ENCODE measurements around the gene ARID5B. TPM values are rescaled to one million over a fixed set of nuclear protein-coding genes. Genes with fewer than 3 reads are reported as not detected.

ARID5B gene
- total and polyA plus RNA-seq, 2 experiments from 2014 or later: 1.3 to 1.6 TPM

DNA sequence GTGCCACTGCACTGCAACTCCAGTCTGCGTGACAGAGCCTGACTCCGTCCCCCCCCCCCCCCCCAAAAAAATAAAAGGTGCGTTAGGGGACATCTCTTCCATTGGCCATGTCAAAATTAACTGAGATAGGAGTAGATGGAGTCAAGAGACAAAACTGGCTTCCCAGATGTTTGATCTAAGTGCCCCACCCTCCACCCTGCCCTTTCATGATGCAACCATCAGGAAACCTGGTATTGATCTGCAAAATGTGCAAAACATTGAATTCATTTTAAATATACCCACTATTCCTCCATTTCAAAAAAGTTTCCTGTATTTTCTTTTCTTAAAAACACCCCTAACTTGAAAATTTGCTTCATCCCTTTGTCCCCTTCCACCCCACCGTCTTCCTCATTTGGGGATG, 17.5 kb downstream of the ARID5B start:
- H3K4me1 ChIP-seq (ENCODE audit: insufficient read depth): no peaks in the 10 kb centered on the region
- H2AFZ ChIP-seq: no peak overlapping the region
- no peaks in the 10 kb centered on the region for H3K27me3 ChIP-seq (ENCODE audit: insufficient read depth)
- no peak overlapping the region for H3K4me2 ChIP-seq
- H4K20me1 ChIP-seq (replicated peaks; ENCODE audit: insufficient read depth): no peaks in the 10 kb centered on the region
- H3K27me3 Mint-ChIP-seq (ENCODE audit: insufficient read depth, low read depth, poor library complexity): no peaks in the 10 kb centered on the region
- H3K36me3 Mint-ChIP-seq (ENCODE audit: low read depth): no peaks in the 10 kb centered on the region
- H3K4me1 Mint-ChIP-seq: no peaks in the 10 kb centered on the region; the same call in 1 of the 3 replicates
- H3K79me2 ChIP-seq (replicated peaks; ENCODE audit: insufficient read depth): no peaks in the 10 kb centered on the region
- DNase-seq (ENCODE audit: low spot score): no peak
- H3K27ac ChIP-seq (ENCODE audit: low read depth): no peak overlapping the region
- no peaks in the 10 kb centered on the region for H3F3A ChIP-seq (replicated peaks; ENCODE audit: low read depth)
- H3K9me3 Mint-ChIP-seq: no peaks in the 10 kb centered on the region
- H3K4me3 Mint-ChIP-seq: no peak overlapping the region
- peaks cover 3% of the 10 kb centered on the region; the same call in 1 of the 2 replicates for H3K9me2 ChIP-seq (ENCODE audit: insufficient read depth)
- no peak for ATAC-seq
- H3K4me3 ChIP-seq: no peak overlapping the region
- TF ChIP-seq STAT1 (IDR thresholded peaks at IDR 0.05; ENCODE audit: unreplicated experiment): no peak
- TF ChIP-seq ZNF114 (CRISPR knock-in tag; IDR thresholded peaks at IDR 0.05): no peak
- TF ChIP-seq ZNF331 (CRISPR knock-in tag; IDR thresholded peaks at IDR 0.05; ENCODE audit: low read depth): no peak
- no peak for TF ChIP-seq NANOG (IDR thresholded peaks at IDR 0.05; ENCODE audit: borderline replicate concordance)
- TF ChIP-seq, protein P1, sequence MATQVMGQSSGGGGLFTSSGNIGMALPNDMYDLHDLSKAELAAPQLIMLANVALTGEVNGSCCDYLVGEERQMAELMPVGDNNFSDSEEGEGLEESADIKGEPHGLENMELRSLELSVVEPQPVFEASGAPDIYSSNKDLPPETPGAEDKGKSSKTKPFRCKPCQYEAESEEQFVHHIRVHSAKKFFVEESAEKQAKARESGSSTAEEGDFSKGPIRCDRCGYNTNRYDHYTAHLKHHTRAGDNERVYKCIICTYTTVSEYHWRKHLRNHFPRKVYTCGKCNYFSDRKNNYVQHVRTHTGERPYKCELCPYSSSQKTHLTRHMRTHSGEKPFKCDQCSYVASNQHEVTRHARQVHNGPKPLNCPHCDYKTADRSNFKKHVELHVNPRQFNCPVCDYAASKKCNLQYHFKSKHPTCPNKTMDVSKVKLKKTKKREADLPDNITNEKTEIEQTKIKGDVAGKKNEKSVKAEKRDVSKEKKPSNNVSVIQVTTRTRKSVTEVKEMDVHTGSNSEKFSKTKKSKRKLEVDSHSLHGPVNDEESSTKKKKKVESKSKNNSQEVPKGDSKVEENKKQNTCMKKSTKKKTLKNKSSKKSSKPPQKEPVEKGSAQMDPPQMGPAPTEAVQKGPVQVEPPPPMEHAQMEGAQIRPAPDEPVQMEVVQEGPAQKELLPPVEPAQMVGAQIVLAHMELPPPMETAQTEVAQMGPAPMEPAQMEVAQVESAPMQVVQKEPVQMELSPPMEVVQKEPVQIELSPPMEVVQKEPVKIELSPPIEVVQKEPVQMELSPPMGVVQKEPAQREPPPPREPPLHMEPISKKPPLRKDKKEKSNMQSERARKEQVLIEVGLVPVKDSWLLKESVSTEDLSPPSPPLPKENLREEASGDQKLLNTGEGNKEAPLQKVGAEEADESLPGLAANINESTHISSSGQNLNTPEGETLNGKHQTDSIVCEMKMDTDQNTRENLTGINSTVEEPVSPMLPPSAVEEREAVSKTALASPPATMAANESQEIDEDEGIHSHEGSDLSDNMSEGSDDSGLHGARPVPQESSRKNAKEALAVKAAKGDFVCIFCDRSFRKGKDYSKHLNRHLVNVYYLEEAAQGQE (IDR thresholded peaks at IDR 0.05; ENCODE audit: unreplicated experiment): no peak
- no peak for TF ChIP-seq POLR2AphosphoS5 (IDR thresholded peaks at IDR 0.05; ENCODE audit: low read depth)
- no peak for TF ChIP-seq EZH2 (IDR thresholded peaks at IDR 0.05; ENCODE audit: low read depth, unreplicated experiment)
- TF ChIP-seq, protein P2, sequence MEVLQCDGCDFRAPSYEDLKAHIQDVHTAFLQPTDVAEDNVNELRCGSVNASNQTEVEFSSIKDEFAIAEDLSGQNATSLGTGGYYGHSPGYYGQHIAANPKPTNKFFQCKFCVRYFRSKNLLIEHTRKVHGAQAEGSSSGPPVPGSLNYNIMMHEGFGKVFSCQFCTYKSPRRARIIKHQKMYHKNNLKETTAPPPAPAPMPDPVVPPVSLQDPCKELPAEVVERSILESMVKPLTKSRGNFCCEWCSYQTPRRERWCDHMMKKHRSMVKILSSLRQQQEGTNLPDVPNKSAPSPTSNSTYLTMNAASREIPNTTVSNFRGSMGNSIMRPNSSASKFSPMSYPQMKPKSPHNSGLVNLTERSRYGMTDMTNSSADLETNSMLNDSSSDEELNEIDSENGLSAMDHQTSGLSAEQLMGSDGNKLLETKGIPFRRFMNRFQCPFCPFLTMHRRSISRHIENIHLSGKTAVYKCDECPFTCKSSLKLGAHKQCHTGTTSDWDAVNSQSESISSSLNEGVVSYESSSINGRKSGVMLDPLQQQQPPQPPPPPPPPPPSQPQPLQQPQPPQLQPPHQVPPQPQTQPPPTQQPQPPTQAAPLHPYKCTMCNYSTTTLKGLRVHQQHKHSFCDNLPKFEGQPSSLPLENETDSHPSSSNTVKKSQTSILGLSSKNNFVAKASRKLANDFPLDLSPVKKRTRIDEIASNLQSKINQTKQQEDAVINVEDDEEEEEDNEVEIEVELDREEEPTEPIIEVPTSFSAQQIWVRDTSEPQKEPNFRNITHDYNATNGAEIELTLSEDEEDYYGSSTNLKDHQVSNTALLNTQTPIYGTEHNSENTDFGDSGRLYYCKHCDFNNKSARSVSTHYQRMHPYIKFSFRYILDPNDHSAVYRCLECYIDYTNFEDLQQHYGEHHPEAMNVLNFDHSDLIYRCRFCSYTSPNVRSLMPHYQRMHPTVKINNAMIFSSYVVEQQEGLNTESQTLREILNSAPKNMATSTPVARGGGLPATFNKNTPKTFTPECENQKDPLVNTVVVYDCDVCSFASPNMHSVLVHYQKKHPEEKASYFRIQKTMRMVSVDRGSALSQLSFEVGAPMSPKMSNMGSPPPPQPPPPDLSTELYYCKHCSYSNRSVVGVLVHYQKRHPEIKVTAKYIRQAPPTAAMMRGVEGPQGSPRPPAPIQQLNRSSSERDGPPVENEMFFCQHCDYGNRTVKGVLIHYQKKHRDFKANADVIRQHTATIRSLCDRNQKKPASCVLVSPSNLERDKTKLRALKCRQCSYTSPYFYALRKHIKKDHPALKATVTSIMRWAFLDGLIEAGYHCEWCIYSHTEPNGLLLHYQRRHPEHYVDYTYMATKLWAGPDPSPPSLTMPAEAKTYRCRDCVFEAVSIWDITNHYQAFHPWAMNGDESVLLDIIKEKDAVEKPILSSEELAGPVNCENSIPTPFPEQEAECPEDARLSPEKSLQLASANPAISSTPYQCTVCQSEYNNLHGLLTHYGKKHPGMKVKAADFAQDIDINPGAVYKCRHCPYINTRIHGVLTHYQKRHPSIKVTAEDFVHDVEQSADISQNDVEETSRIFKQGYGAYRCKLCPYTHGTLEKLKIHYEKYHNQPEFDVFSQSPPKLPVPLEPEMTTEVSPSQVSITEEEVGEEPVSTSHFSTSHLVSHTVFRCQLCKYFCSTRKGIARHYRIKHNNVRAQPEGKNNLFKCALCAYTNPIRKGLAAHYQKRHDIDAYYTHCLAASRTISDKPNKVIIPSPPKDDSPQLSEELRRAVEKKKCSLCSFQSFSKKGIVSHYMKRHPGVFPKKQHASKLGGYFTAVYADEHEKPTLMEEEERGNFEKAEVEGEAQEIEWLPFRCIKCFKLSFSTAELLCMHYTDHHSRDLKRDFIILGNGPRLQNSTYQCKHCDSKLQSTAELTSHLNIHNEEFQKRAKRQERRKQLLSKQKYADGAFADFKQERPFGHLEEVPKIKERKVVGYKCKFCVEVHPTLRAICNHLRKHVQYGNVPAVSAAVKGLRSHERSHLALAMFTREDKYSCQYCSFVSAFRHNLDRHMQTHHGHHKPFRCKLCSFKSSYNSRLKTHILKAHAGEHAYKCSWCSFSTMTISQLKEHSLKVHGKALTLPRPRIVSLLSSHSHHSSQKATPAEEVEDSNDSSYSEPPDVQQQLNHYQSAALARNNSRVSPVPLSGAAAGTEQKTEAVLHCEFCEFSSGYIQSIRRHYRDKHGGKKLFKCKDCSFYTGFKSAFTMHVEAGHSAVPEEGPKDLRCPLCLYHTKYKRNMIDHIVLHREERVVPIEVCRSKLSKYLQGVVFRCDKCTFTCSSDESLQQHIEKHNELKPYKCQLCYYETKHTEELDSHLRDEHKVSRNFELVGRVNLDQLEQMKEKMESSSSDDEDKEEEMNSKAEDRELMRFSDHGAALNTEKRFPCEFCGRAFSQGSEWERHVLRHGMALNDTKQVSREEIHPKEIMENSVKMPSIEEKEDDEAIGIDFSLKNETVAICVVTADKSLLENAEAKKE (CRISPR knock-in tag; IDR thresholded peaks at IDR 0.05): no peak
- TF ChIP-seq, protein P3, sequence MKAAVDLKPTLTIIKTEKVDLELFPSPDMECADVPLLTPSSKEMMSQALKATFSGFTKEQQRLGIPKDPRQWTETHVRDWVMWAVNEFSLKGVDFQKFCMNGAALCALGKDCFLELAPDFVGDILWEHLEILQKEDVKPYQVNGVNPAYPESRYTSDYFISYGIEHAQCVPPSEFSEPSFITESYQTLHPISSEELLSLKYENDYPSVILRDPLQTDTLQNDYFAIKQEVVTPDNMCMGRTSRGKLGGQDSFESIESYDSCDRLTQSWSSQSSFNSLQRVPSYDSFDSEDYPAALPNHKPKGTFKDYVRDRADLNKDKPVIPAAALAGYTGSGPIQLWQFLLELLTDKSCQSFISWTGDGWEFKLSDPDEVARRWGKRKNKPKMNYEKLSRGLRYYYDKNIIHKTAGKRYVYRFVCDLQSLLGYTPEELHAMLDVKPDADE (IDR thresholded peaks at IDR 0.05): no peak
- TF ChIP-seq, protein P4, sequence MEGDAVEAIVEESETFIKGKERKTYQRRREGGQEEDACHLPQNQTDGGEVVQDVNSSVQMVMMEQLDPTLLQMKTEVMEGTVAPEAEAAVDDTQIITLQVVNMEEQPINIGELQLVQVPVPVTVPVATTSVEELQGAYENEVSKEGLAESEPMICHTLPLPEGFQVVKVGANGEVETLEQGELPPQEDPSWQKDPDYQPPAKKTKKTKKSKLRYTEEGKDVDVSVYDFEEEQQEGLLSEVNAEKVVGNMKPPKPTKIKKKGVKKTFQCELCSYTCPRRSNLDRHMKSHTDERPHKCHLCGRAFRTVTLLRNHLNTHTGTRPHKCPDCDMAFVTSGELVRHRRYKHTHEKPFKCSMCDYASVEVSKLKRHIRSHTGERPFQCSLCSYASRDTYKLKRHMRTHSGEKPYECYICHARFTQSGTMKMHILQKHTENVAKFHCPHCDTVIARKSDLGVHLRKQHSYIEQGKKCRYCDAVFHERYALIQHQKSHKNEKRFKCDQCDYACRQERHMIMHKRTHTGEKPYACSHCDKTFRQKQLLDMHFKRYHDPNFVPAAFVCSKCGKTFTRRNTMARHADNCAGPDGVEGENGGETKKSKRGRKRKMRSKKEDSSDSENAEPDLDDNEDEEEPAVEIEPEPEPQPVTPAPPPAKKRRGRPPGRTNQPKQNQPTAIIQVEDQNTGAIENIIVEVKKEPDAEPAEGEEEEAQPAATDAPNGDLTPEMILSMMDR (conservative IDR thresholded peaks at IDR 0.05; ENCODE audit: low read depth in 2 of 2): no peak
- TF ChIP-seq EZH2phosphoT487 (IDR thresholded peaks at IDR 0.05; ENCODE audit: unreplicated experiment): no peak
- TF ChIP-seq CREB1 (CRISPR knock-in tag; IDR thresholded peaks at IDR 0.05; ENCODE audit: low read depth): no peak
- TF ChIP-seq JUNB (IDR thresholded peaks at IDR 0.05; ENCODE audit: unreplicated experiment): no peak
- no peaks in the 10 kb centered on the region for H3K36me3 ChIP-seq (ENCODE audit: insufficient read depth)
- no peak overlapping the region for H3K27ac Mint-ChIP-seq

Data from GM23338 (cell line).